Upper lobe of right lung (tissue), 1 donor: ENCODE results near the gene IGSF21. TPM values are rescaled to one million over a fixed set of nuclear protein-coding genes. Genes with fewer than 3 reads are reported as not detected.

Experiments
- ATAC-seq: fragments of 200-7000 bp; cut with Tn5 transposase; one replicate; pipeline ENCODE4 v1.9.1; 2020; ENCODE audit warnings: mild to moderate bottlenecking, moderate library complexity
- DNase-seq: peaks from one replicate; pipeline ENCODE4 v3.0.0-alpha.2; 2020
- H3K27ac ChIP-seq: fragments of 200-600 bp; one replicate; pipeline ENCODE4 v1.8.0; 2022
- H3K27me3 ChIP-seq: fragments of 200-600 bp; one replicate; pipeline ENCODE4 v1.8.0; 2022; ENCODE audit warnings: mild to moderate bottlenecking
- H3K36me3 ChIP-seq: fragments of 200-600 bp; one replicate; pipeline ENCODE4 v1.8.0; 2022
- H3K4me1 ChIP-seq: fragments of 200-600 bp; one replicate; pipeline ENCODE4 v1.8.0; 2022
- H3K4me3 ChIP-seq: fragments of 200-600 bp; one replicate; pipeline ENCODE4 v1.8.0; 2022; ENCODE audit warnings: mild to moderate bottlenecking
- H3K9me3 ChIP-seq: fragments of 200-600 bp; one replicate; pipeline ENCODE4 v1.8.0; 2022
- intact Hi-C: fragments of 100-400 bp; cut with DNase I; formaldehyde crosslinking; loops from one replicate; pipeline ENCODE4 v1.11.0; 2022
- total RNA-seq: library from RNA; stranded (reverse); fragmentation: NEBNext Ultra II Directional; extraction: Animal tissue kit (Norgen Biotek cat#: 25700); gene quantifications from one replicate; pipeline ENCODE4 v1.2.1, GENCODE V29; 2021
- TF ChIP-seq, protein P1 (sequence below): fragments of 200-600 bp; IDR thresholded peaks from one replicate; pipeline ENCODE4 v1.8.0; 2022; ENCODE audit warnings: antibody characterized with exemption
- donor health status: DM: no; HTN: yes; CAD: no; lungs with severe emphysema.

IGSF21 gene
- total RNA-seq, 1 donor from 2014 or later = 3.2 TPM

GRCh38 chr1:18240906-18241305, 133.3 kb downstream of the IGSF21 start:
- no peak overlapping the region for H3K4me3 ChIP-seq
- ATAC-seq (no peak), DNase-seq (no peak)
- H3K9me3 ChIP-seq = no peaks in the 10 kb centered on the region
- H3K36me3 ChIP-seq = no peaks in the 10 kb centered on the region
- no peak overlapping the region for H3K27ac ChIP-seq
- H3K27me3 ChIP-seq = no peaks in the 10 kb centered on the region
- no peaks in the 10 kb centered on the region for H3K4me1 ChIP-seq
- TF ChIP-seq, protein P1, sequence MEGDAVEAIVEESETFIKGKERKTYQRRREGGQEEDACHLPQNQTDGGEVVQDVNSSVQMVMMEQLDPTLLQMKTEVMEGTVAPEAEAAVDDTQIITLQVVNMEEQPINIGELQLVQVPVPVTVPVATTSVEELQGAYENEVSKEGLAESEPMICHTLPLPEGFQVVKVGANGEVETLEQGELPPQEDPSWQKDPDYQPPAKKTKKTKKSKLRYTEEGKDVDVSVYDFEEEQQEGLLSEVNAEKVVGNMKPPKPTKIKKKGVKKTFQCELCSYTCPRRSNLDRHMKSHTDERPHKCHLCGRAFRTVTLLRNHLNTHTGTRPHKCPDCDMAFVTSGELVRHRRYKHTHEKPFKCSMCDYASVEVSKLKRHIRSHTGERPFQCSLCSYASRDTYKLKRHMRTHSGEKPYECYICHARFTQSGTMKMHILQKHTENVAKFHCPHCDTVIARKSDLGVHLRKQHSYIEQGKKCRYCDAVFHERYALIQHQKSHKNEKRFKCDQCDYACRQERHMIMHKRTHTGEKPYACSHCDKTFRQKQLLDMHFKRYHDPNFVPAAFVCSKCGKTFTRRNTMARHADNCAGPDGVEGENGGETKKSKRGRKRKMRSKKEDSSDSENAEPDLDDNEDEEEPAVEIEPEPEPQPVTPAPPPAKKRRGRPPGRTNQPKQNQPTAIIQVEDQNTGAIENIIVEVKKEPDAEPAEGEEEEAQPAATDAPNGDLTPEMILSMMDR = no peak
- intact Hi-C loops = no loop called here

GRCh38 chr1:18241891-18242290, 134.3 kb downstream of the IGSF21 start:
- Histone ChIP-seq H3K4me3 (no peak overlapping the region), H3K36me3 (no peaks in the 10 kb centered on the region), H3K27me3 (no peaks in the 10 kb centered on the region), H3K9me3 (no peaks in the 10 kb centered on the region), H3K27ac (no peak overlapping the region), H3K4me1 (no peaks in the 10 kb centered on the region)
- DNase-seq = no peak
- TF ChIP-seq, protein P1 = no peak
- intact Hi-C loops = no loop called here
- no peak for ATAC-seq

GRCh38 chr1:18243503-18244175, 136.0 kb downstream of the IGSF21 start:
- Histone ChIP-seq H3K4me1 (no peaks in the 10 kb centered on the region), H3K27ac (no peak overlapping the region), H3K9me3 (no peaks in the 10 kb centered on the region), H3K27me3 (peaks cover 13% of the 10 kb centered on the region), H3K4me3 (no peak overlapping the region), H3K36me3 (no peaks in the 10 kb centered on the region)
- DNase-seq = no peak
- intact Hi-C loops = no loop called here
- TF ChIP-seq, protein P1 = no peak
- ATAC-seq = no peak

GRCh38 chr1:18244762-18245161, 137.2 kb downstream of the IGSF21 start:
- no peaks in the 10 kb centered on the region for H3K36me3 ChIP-seq
- H3K4me3 ChIP-seq = no peak overlapping the region
- intact Hi-C loops = no loop called here
- no peak for DNase-seq
- no peak for ATAC-seq
- peaks cover 13% of the 10 kb centered on the region for H3K27me3 ChIP-seq
- H3K9me3 ChIP-seq = no peaks in the 10 kb centered on the region
- H3K4me1 ChIP-seq = no peaks in the 10 kb centered on the region
- no peak overlapping the region for H3K27ac ChIP-seq
- TF ChIP-seq, protein P1 = no peak

DNA sequence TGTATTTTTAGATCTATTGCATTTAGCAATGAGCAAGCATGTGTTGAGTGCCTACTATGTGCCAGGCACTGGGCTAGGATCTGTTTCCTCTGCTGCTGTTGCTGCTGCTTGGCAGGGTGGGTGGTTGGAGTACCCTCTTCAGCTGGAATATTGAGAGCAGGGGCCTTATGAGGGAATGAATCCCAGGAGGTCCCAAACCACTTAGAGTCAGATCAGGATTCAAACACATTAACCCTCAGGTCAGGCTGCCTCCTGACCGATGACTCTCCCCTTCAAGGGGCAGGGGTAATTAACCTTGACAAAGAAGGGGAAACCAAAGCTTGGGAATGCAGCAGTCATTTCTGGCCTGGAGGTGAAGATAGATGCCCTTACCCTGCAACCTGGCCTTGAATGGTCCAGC, 138.0 kb downstream of the IGSF21 start:
- TF ChIP-seq, protein P1 = no peak
- no peaks in the 10 kb centered on the region for H3K36me3 ChIP-seq
- no peak overlapping the region for H3K4me3 ChIP-seq
- ATAC-seq (no peak), DNase-seq (no peak)
- no peak overlapping the region for H3K27ac ChIP-seq
- no peaks in the 10 kb centered on the region for H3K4me1 ChIP-seq
- intact Hi-C loops = no loop called here
- H3K9me3 ChIP-seq = no peaks in the 10 kb centered on the region
- H3K27me3 ChIP-seq = peaks cover 13% of the 10 kb centered on the region

GRCh38 chr1:18246543-18246942, 138.9 kb downstream of the IGSF21 start:
- DNase-seq (no peak), ATAC-seq (no peak)
- intact Hi-C loops = no loop called here
- TF ChIP-seq, protein P1 = no peak
- H3K4me3 ChIP-seq = no peak overlapping the region
- no peaks in the 10 kb centered on the region for H3K4me1 ChIP-seq
- H3K27ac ChIP-seq = no peak overlapping the region
- H3K27me3 ChIP-seq = peaks cover 13% of the 10 kb centered on the region
- no peaks in the 10 kb centered on the region for H3K36me3 ChIP-seq
- H3K9me3 ChIP-seq = no peaks in the 10 kb centered on the region
